Amniotic epithelial cell (primary cell): ENCODE measurements around the gene NDUFS3.
A peak's percentile ranks its signal among the peaks of the same experiment; 100 is the strongest.

Experiments
- DNase-seq: peaks from one replicate; pipeline ENCODE4 v3.0.0-alpha.2; 2010; ENCODE audit warnings: low read depth

The NDUFS3 gene

DNA sequence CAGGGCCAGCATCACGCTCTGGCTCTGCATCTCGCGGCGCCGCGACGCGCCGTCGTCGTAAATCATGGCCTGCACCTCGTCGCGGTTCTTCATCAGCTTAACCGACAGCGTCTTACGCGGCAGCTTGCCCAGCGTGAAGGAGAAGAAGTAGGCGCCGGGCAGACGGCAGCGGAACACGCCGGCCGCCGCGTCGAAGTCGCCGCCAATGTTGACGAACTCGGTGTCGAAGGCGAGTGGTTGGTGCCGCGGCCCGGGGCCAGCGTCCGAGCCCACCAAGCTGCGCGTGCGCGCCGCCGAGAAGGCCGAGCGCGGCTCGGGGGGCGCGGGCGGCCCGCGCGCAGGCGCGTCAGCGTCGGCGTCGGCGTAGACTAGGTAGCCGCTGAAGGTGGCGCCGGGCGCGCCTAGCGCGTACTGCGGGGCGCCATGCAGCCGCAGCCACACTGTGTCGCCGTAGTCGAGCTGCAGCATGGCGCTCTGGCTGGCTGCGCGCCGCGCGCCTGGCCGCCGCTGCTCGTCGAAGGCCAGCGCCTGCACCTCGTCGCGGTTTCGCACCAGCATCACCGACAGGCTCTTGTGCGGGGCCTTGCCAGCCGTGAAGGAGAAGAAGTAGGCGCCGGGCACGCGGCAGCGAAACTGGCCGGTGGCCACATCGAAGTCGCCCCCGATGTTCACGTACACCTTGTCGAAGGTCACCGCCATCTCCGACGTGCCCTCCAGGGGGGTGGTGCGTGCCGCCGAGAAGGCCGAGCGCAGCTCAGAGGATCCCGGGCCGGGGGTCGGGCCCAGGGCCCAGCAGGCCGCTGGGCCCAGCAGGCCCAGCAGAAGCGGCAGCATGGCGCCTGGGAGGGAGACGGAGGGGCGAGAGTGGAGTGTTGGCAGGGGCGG is 11.3 kb downstream of the NDUFS3 start:
- no peak for DNase-seq

DNA sequence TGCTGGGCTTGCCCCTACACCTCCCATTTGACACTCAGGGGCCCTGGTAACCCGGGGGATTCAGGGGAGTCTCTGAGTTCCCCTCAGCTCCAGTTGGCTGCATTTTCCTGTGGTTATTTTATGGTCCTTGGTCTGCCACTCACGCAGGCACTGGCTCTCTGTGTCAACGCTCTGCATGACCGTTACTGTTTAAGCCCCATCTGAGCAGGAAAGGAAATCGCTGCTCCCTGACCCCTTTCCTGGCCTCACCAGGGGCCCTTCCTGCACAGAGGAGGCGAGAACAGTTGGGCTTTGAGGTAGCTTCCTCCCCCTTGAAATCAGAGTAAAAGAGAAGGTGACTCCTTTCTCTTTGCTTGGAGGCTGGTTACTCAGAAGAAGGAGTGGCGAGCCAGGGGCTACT is 12.9 kb downstream of the NDUFS3 start:
- DNase-seq, result no peak

DNA sequence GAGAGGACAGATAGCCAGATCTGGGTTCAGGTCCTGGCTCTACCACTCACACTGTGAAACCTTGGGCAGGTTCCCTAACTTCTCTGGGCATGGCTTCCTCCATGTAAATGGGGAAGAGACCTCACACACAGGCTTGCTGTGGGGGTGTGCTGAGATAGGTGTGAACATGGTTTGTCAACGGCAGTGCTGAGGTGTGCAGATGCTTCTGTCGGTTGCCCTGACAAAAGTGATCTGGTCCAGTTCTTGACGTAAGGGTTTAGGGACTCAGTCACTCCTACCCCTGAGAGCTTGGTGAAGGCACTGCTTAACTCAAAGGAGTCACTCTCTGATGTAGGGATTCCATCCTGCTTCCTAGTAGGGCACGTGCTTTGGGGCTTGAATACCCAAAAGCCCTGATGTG is 13.4 kb downstream of the NDUFS3 start:
- DNase-seq, result no peak

DNA sequence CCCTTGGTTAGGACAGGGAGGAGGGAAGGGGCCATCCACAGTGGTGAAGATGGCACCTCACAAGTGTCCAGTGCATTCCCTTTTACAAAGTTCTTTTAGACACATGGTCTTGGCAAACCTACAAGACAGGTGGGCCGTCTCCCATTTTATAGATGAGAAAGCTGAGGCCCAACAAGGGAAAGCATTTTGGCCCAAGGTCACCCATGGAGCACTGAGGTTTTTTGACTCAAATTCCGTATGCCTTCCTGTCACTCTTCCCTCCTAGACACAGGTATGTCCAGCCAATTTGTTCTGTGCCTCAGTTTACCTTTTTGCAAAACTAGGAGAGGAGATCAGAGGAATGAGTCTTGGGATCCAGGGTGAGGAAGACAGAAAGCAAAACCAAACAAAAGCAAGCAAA is 14.1 kb downstream of the NDUFS3 start:
- DNase-seq, result no peak

DNA sequence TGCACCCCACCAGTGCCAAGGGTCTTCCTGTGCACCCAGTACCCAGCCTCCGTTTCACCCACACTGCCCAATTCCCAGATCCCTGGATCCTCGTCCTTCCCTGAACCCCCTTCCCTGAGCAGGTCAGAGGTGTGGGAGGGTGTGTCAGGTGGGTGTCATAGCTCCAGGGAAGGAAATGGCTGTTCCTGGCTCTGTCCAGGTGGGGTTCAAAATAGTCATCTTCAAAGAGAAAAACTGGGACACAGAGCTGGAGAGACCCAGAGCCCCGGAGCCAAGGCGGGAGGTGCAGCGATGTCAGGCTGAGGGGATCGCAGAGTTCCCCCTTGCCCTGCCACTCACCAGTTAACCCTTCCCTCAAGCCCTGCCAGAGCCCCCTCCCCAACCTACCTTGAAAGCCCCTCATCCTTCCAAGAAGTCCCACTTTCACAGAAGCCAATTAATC is 14.6 kb downstream of the NDUFS3 start:
- no peak for DNase-seq

DNA sequence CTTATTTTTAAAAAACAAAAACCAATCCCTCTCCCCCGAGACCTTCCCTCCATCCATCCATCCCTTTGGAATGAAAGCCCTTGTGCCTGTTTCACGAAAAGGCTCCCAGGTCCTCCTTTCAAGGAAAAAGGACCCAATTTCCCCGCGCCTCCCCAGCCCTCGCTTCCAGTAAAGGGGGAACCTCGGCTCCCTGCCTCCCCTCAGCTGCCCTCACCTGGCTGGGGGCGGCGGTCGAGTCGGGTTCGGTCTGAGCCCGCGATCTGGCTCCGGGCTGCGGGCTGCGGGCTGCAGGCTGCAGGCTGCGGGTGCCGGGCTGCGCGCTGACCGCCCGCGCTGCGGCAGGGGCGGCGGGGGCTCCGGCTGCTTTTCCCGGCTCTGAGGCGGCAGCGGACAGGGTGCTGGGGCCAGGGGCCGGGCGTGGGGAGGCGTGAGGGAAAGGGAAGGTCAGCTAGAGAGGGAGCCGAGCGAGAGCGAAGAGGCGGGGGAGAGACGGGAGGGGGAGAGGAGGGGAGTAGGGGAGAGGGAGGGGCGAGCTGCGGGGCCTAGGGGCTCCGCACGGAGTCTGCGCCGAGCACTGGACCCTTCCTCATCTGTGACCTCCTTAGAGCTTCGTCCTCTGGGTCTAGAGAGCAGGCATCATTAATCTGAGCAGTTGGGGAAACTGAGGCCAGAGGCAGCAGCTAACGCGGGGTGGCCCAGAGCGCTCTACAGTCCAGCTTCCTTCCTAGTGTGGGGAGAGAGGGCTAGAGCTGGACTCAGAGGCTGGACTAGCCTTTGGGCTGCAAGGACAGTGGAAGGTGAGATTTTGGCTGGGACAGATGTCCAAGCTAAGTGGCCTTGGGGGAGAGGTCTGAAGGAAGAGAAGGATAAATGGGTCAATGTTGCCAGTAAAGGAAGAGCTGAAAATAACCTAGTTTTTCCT is 15.3 kb downstream of the NDUFS3 start, which contains the start of gene C1QTNF4:
Gene C1QTNF4, minus strand, starts transcription at position 478 of the 922 bp plus-strand sequence. CDS start 3,601 bp downstream, outside the sequence.
- DNase-seq, result no peak

DNA sequence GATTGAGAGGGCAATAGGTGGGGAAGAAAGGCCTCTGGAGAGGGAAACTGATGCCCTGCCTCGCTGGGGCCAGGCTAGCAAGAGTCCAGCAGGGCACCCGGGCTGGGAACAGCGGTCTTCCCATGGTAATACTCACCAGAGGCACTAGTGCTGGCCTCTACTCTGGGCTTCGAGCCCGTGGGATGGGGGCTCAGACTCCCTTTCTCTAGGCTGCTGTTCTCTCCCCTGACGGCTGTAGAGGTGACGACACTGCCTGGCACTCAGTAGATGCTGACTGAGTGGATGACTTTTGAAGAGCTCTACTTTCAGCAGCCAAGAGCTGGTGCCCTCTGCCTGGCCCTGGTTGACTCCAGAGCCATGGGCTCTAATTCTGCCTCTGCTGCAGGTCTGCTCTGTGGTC is 16.2 kb downstream of the NDUFS3 start:
- no peak for DNase-seq

DNA sequence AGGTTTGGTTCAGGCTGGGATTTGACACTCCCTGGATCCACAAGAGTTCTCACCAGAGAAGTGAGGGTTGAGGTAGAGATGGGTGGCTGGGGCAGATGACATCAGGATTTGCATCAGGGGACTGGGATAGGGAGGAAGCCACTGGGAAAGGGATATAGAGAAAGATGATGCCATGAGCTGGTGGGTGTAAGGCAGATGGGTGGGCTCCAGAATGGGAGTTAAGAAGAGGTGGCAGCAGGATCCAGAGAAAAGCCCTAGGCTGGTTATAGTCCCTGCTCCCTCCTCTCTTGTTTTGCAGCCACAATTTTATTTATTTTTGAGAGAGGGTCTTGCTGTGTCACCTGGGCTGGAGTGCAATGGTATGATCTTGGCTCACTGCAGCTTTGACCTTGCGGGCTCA is 17.1 kb downstream of the NDUFS3 start:
- no peak for DNase-seq

DNA sequence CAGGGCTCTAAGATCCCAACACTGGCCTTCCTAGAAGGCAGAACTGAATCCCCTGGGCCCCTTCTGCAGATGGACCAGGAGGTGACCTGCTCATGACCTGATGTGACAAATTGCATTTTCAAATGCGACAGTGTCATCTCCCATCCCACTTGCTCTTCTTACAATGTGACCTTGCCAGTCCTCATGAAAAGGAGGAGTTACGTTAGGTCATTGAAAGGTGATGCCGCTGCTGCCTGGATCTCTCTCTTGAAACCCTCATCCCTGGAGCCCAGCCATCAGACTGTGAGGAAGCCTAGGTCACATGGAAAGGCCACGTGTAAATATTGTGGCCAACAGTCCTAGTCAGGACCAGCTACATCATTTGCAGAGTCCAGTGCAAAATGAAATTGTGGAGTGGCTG is 21.0 kb downstream of the NDUFS3 start:
- no peak for DNase-seq

DNA sequence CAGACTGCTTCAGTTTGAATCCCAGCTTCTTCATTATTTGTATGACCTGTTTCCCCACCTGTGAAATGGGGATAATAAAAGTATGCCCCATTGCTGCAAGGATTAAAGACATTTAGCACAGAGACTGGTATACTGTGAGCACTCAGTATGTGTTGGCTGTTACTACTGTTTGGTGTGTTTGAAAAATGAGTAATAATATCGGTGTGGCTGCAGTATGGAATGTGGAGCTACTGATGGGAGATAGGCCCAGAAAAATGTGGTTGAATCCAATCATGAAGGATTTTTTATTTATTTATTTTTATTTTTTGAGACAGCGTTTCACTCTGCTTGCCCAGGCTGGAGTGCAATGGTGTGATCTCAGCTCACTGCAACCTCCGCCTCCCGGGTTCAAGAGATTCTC is 24.4 kb downstream of the NDUFS3 start:
- DNase-seq, result no peak

DNA sequence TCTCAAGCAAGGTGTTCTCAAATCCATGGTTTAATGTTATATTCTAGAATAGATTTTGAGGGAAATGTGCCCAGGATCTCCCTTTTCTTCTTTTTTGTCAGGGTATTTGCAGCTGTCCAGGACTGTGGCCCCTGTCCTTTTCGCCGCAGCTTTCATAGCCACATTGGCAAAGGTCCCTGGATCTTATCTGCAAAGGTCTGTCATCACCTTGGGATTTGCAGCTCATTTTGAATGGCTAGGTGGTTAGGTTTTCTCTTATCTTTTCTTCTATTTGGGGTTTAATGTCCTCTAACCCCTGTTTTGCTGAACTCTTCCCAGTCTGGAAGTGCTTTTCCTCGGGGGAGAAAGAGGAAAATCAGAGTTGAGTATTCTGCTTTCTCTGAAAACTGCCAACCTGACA is 27.0 kb downstream of the NDUFS3 start:
- DNase-seq, result no peak

DNA sequence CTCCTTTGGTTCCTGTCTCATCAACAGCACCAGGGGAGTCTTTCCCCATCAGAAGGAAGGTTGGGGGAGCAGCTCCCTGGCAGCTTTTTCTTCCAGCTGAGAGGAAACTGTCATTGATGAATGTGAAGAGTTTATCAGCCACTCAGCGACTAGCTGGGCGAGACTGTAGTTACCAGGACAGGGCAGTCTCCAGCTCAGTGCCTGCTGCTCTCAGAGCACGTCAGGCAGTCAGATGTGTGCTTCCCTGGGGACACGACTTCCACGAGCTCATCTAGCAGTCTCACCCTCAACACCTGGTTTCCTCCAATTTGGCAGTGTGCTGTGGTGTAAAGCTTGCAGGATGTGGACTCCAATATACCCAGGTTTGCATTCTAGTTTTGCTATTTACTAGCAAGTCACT is 27.9 kb downstream of the NDUFS3 start:
- DNase-seq, result peak; percentile 48

DNA sequence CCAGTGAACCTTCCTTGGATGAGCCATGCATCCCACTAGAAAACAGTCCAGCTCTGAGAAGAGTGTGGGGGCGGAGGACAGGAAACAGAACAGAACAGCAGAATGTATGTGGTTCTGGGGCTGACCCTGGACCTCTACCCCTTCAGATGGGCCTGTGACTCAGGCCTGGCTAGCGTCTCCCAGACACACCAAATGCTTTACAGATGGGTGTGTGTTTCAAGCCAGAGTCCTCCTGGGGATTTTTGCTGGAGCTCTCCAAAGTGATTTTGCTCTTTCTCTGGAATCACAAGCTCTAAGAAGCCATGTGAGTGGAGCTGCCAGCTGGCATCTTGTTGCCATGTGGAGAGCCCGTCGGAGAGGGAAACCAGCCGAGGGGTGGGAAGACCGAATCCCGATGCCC is 28.5 kb downstream of the NDUFS3 start:
- DNase-seq, result peak; percentile 96

DNA sequence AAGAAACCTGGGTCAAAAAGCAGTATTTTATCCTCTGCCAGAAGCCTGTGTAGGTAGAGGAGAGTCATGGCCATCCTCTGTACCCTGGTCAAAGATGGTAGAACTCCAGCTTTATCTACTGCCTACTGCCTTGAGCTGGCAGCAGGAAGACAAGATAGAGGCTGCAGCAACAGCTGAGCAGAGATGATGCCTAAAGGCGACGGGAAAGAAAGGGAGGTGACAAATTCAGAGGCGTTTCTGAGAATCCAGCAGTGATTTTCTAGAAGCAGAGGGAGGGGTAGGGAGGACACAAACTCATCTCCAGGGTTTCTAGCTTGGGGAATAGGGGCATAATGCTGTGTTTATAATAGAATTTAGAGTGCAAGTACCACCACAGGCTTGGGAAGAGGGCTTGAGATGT is 30.8 kb downstream of the NDUFS3 start:
- no peak for DNase-seq

DNA sequence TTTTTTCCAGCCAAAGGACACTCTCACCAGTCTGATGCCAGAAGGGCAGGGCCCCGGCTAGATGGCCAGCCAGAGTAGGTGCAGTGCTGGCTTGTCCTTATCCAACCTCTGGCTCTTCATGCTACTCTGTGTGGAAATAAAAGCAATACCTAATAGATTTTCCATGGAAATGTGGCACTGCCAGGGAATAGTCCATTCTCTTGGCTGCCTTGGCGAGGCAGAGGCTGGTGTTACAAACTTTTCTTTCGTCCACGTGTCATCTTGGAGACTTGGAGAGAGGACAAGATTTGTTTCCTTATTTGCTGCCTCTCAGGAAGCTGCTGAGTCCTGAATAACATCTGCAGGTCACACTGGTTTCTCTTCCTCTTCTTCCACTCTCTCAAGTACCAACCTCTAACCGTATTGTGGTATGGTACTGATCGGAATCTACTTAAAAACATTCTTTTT is 32.5 kb downstream of the NDUFS3 start:
- DNase-seq, result no peak

DNA sequence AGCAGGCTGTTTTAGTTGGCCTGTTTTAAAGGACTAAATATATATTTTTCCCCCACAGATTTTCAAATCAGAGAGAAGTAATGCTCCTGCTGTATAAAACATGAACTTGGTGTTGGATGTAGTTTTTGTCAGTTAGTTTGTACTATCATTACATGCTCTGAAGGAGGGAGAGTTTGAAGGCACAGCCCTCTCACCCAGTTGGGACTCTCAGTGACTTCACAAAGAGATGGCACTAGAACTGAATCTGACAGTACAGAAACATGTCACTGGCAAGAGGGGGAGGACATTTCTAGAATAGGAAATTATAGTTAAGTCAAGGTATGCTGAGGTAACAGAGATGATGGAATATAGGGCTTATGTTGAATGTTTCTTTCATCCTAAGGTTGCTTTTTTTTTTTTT is 36.4 kb downstream of the NDUFS3 start:
- no peak for DNase-seq

DNA sequence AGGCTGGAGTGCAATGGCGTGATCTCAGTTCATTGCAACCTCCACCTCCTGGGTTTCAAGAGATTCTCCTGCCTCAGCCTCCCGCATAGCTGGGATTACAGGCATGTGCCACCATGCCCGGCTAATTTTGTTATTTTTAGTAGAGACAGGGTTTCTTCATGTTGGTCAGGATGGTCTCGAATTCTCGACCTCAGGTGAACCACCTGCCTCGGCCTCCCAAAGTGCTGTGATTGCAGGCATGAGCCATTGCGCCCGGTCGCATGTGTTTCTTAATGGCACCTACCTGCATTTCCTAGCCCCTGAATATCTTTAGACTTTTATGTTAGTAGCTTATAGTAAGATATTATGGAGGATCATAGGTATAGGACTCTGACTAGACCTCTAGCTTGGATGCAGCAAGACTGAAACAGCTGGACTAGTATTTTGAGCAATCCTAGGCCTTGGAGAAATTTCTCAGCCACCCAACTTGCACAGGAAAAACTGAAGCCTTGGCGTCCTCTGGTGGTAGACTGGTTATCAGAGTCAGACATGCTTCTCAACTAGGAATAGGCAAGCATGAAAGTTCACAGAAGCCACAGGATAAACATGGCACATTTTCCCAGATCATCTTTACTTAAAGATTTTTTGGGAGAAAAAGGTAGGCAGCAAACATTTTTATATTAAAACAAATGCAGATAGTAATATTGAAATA is 38.0 kb downstream of the NDUFS3 start:
- peak; percentile 85 for DNase-seq

DNA sequence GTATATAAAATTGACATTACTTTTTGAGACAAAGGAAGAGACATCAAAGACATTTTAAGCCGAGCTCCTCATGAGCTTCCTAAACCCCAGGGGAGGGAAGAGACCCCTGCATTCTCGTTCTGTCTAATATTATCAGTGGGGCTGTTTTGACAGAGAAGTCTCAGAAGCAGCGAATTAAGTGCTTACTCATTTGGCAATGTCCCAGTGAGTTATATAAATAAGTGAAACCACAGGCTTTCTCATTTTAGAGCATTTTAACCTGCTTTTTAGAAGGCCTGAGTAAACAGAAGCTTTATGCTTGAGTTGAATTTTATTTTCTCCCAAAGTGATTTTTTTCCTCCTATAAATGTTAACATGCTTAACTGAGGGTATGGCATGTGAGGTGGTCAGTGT is 38.5 kb downstream of the NDUFS3 start:
- peak; percentile 80 for DNase-seq

DNA sequence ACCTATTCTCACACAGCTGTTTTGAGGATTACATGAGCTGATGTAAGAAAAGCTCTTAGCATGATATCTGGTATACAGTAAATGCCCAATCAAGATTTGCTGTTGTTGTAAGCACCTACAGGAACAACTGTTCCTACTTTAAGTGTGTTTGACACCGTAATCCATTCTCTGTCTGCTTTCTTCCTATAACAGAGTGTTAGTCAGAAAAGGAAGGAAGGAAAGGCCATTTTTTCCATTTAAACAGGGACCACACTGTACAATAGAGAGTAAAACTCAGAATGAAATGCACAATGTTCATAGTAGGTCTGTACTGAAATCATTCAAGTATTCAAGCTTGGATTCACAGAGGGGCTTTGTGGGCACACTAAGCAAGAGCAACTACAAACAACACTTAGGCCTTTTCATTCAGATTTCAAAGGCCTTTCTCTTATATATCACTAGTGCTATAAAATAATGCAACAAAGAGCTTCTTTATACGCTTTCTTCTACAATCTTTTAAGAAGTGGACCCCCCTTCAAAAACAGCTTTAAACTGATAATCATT is 42.0 kb downstream of the NDUFS3 start:
- DNase-seq, result no peak

DNA sequence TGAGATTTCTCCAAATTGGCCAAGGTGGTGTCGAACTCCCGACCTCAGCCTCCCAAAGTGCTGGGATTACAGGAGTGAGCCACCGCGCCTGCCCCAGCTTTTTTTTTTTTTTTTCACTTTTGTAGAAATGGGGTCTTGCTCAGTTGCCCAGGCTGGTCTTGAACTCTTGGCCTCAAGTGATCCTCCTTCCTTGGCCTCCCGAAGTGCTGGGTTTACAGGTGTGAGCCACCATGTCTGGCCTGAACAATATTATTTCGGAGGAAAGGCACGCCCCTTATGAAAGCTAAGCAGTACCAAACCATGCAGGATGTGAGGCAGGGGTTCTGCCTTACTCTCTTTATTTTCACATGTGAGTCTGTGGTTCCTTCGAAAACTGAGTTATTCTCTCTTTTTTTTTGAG is 47.4 kb downstream of the NDUFS3 start:
- DNase-seq, result no peak

DNA sequence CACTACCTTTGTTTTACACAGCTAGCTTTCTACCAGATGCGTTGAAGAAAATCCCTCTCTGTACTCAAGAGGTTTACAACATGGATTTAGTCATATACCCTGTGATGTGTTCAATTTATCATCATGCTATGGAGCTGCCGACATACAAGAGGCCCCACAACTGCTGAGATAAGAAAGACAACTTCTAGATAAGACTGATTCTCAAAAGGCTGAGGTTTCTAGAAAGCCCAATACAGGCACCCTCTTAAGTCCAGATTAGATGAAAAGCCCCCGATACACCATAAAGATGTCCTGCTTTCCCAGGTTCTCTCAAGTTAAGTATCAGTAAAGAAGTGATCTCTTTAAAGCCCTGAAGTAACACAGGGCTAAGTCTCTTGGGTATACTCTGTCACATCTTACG is 49.2 kb downstream of the NDUFS3 start:
- peak; percentile 87 for DNase-seq

DNA sequence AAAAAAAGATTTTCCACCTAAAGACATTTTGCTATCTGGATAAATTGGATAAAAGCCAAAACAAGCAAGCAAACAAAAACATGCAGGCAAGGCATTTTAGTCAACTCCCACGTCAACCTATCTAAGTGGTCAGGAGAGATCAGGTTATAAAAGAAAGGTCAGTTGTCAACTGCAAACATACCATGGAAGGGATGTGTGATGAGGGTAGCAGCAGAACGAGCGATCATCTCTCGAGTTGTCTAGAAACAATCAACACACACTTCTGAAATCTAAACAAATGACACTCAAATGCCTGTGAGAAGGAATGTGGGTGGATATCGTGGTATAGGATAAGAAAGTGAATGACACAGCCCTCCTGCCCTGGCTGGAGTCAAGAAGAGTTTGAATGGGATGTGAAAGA is 52.6 kb downstream of the NDUFS3 start:
- DNase-seq, result peak; percentile 15
